Ascending aorta (tissue), 2 donors: ENCODE measurements around the gene NF1. TPM values are rescaled to one million over a fixed set of nuclear protein-coding genes. Genes with fewer than 3 reads are reported as not detected.

ENCODE experiments used
- DNase-seq, 2 donors: peaks; one replicate each; pipeline ENCODE4 v3.0.0-alpha.2; 2019; ENCODE audit warnings: low spot score in 2 of 2
- H3K27ac ChIP-seq, 2 donors: fragments of 200-600 bp; sonication (generic); one replicate each; pipeline ENCODE4 v1.5.1; 2016 to 2017; ENCODE audit warnings: mild to moderate bottlenecking in 1 of 2
- H3K27me3 ChIP-seq: fragments of 200-600 bp; sonication (generic); one replicate; pipeline ENCODE4 v1.5.1; 2017
- H3K36me3 ChIP-seq, 2 donors: fragments of 200-600 bp; sonication (generic); one replicate each; pipeline ENCODE4 v1.5.1; 2016
- H3K4me1 ChIP-seq, 2 donors: fragments of 200-600 bp; sonication (generic); one replicate each; pipeline ENCODE4 v1.5.1; 2016 to 2017; ENCODE audit warnings: mild to moderate bottlenecking in 1 of 2
- H3K4me3 ChIP-seq, 2 donors: fragments of 200-600 bp; sonication (generic); one replicate each; pipeline ENCODE4 v1.5.1; 2016 to 2017; ENCODE audit warnings: mild to moderate bottlenecking in 1 of 2
- H3K9me3 ChIP-seq, 2 donors: fragments of 200-600 bp; sonication (generic); one replicate each; pipeline ENCODE4 v1.5.1; 2016
- intact Hi-C: fragments of 100-400 bp; cut with DNase I; formaldehyde crosslinking; loops from one replicate; pipeline ENCODE4 v1.15.1; 2023
- total RNA-seq: library from RNA; depleted of rRNA; stranded (reverse); fragments of >200 nt; gene quantifications from one replicate; pipeline ENCODE4 v1.1.0, GENCODE V29; 2016
- TF ChIP-seq, protein P1 (sequence below), 3 experiments: fragments of 200-600 bp in 2 of 3; fragments of 450-650 bp in 1 of 3; sonication (generic) in 2 of 3; IDR thresholded peaks; one replicate each; pipeline ENCODE4 v1.5.1; 2016 to 2019; ENCODE audit warnings: antibody characterized with exemption in 3 of 3, mild to moderate bottlenecking in 1 of 3, moderate library complexity in 1 of 3

NF1 gene
- total RNA-seq, 1 donor from 2014 or later = 25.0 TPM

- H3K4me3 ChIP-seq = no peak overlapping the region
- TF ChIP-seq, protein P1, sequence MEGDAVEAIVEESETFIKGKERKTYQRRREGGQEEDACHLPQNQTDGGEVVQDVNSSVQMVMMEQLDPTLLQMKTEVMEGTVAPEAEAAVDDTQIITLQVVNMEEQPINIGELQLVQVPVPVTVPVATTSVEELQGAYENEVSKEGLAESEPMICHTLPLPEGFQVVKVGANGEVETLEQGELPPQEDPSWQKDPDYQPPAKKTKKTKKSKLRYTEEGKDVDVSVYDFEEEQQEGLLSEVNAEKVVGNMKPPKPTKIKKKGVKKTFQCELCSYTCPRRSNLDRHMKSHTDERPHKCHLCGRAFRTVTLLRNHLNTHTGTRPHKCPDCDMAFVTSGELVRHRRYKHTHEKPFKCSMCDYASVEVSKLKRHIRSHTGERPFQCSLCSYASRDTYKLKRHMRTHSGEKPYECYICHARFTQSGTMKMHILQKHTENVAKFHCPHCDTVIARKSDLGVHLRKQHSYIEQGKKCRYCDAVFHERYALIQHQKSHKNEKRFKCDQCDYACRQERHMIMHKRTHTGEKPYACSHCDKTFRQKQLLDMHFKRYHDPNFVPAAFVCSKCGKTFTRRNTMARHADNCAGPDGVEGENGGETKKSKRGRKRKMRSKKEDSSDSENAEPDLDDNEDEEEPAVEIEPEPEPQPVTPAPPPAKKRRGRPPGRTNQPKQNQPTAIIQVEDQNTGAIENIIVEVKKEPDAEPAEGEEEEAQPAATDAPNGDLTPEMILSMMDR (IDR thresholded peaks at IDR 0.05) = no peak
- no peak overlapping the region for H3K27ac ChIP-seq
- H3K9me3 ChIP-seq = no peaks in the 10 kb centered on the region
- intact Hi-C loops = no loop called here
- DNase-seq = no peak
- no peaks in the 10 kb centered on the region for H3K27me3 ChIP-seq
- no peaks in the 10 kb centered on the region for H3K36me3 ChIP-seq
- H3K4me1 ChIP-seq = no peaks in the 10 kb centered on the region
These were observed 321.1 kb downstream of the NF1 start for GRCh38 chr17:31415640-31416502.

GRCh38 chr17:31416503-31416923 is 321.7 kb downstream of the NF1 start:
- H3K27ac ChIP-seq = no peak overlapping the region

DNA sequence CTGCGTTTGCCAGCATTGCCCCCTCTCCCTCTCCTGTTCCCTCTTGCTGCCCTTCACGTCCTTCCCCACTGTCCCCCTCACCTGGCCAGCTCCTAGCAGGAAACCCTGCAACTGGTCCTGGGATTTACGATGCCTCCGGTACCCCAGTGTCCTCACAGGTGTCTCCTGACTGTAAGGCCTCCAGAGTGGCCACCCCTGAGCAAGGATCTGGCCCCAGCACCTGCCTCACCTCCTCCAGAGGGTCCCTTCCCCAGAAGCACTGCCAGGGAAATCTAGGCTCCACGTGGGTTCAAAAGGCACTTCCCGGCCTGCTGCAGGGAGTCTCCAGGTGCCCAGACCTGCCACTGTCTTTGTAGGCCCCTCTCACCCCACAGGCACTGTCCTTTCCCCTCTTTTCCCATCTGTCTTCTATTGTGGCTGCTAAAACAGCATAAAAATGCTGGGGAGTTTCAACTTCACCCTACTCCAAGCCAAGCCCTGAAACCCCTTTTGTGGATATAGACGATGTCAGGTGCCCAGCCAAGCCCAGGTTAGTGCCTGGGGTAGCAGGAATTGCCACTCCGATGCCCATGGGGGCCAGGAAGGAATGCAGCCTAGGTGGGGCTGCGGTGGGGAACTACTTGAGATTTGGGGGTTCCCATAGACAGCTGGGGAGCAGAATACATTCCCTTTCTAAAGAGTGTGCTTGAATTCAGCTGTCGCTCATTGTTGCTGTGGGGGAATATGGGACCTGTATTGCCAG is 322.4 kb downstream of the NF1 start:
- H3K36me3 ChIP-seq = no peaks in the 10 kb centered on the region
- peaks cover 0 to 4% of the 10 kb centered on the region in 2 donors for H3K9me3 ChIP-seq
- H3K4me3 ChIP-seq = no peak overlapping the region
- intact Hi-C loops = no loop called here
- H3K4me1 ChIP-seq = no peaks in the 10 kb centered on the region
- no peak overlapping the region for H3K27ac ChIP-seq
- no peaks in the 10 kb centered on the region for H3K27me3 ChIP-seq
- TF ChIP-seq, protein P1 (IDR thresholded peaks at IDR 0.05) = no peak
- no peak for DNase-seq

More at GRCh38 chr17:31416503-31416923, 321.7 kb downstream of the NF1 start:
- TF ChIP-seq, protein P1 (IDR thresholded peaks at IDR 0.05) = no peak
- Histone ChIP-seq H3K9me3 (no peaks in the 10 kb centered on the region), H3K4me3 (no peak overlapping the region), H3K27me3 (no peaks in the 10 kb centered on the region), H3K36me3 (no peaks in the 10 kb centered on the region), H3K4me1 (no peaks in the 10 kb centered on the region)
- intact Hi-C loops = no loop called here
- no peak for DNase-seq

DNA sequence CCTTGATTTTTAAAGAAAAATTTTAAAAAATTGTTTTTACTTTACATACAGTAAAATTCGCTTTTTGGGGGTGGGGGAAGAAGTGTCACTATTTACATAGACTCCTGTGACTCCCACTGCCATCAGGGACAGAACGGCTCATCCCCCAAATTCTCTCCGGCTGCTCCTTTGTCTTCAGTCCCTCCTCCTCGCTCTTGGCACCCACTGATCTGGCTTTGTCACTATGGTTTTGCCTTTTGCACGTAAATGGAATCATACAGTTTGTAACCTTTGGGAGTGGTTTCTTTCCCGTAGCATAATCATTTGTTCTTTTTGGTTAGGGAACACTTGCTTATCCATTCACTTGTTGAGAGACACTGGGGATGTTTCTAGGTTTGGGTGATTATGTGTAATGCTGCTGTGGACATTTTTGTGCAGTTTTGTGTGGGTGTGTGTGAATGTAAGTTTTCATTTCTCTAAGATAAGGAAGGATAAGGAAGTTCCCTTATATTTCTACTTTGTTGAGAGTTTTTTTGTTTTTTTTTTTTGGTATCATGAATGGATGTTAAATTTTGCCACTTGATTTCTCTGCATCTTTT is 324.1 kb downstream of the NF1 start:
- Histone ChIP-seq H3K9me3 (peaks cover 0 to 11% of the 10 kb centered on the region in 2 donors), H3K4me3 (no peak overlapping the region), H3K36me3 (no peaks in the 10 kb centered on the region), H3K27me3 (no peaks in the 10 kb centered on the region), H3K4me1 (no peaks in the 10 kb centered on the region), H3K27ac (no peak overlapping the region)
- intact Hi-C loops = no loop called here
- no peak for DNase-seq
- TF ChIP-seq, protein P1 (IDR thresholded peaks at IDR 0.05) = no peak

DNA sequence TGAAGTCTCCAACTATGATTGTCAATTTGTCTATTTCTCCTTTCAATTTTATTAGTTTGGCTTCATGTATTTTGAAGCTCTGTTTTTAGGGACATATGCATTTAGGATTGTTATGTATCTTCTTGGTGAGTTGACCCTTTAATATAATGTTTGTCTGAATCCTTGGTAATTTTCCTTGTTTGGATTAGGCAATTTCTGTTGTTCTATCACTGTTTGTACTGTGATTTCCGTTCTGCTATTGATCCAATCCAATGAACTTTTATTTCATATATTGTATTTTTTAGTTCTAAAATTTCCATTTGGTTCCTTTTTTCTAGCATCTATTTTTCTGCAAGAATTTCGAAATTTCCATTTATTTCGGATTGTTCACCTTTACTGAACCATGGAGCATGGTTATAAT is 327.7 kb downstream of the NF1 start:
- H3K9me3 ChIP-seq = peaks cover 0 to 11% of the 10 kb centered on the region in 2 donors
- DNase-seq = no peak
- H3K4me3 ChIP-seq = no peak overlapping the region
- no peaks in the 10 kb centered on the region for H3K4me1 ChIP-seq
- intact Hi-C loops = no loop called here
- no peaks in the 10 kb centered on the region for H3K36me3 ChIP-seq
- H3K27me3 ChIP-seq = no peaks in the 10 kb centered on the region
- TF ChIP-seq, protein P1 (IDR thresholded peaks at IDR 0.05) = no peak
- H3K27ac ChIP-seq = no peak overlapping the region
